ENCODE data around the gene UNK.
"Not testable (repeated sequence)": the region's sequence is repeated elsewhere in the genome, so short reads cannot be mapped to it uniquely, and the experiment has no call there.

The UNK gene

DNA sequence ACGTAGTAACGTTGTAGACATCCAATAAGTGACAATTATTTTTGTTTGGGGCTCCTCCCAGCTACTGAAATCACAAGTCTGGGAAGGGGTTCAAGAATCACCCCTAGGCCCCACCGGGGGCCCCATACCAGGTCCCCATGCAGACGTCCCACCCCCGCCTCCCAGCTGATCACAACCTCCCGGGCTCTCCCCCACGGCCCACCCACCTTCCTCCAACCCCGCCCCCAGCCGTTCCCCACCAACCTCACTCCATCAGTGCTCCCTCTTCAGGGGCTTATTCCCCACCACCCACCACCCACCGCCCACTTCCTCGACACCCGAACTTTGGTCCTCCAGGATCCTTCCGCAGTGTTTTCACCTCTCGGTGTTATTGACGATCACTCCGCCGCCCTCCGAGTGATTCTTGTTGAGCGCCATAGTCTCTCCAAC lies 70.3 kb downstream of the UNK start:
- Histone ChIP-seq H3K4me1 (ENCODE audit: insufficient read depth, poor library complexity, severe bottlenecking) (peaks cover 16% of the 10 kb centered on the region), H3K27me3 (ENCODE audit: insufficient read depth, poor library complexity, severe bottlenecking) (no peaks in the 10 kb centered on the region), H3K4me3 (ENCODE audit: severe bottlenecking) (peak overlapping the region; percentile 62), H3K9me3 (ENCODE audit: severe bottlenecking) (no peaks in the 10 kb centered on the region), H3K27ac (ENCODE audit: poor library complexity, severe bottlenecking) (peak overlapping the region; percentile 69), H3K36me3 (ENCODE audit: low read depth) (peaks cover 33% of the 10 kb centered on the region)
- DNase-seq (ENCODE audit: low spot score) (no peak), ATAC-seq (ENCODE audit: low read depth) (no peak)
- TF ChIP-seq, protein P1, sequence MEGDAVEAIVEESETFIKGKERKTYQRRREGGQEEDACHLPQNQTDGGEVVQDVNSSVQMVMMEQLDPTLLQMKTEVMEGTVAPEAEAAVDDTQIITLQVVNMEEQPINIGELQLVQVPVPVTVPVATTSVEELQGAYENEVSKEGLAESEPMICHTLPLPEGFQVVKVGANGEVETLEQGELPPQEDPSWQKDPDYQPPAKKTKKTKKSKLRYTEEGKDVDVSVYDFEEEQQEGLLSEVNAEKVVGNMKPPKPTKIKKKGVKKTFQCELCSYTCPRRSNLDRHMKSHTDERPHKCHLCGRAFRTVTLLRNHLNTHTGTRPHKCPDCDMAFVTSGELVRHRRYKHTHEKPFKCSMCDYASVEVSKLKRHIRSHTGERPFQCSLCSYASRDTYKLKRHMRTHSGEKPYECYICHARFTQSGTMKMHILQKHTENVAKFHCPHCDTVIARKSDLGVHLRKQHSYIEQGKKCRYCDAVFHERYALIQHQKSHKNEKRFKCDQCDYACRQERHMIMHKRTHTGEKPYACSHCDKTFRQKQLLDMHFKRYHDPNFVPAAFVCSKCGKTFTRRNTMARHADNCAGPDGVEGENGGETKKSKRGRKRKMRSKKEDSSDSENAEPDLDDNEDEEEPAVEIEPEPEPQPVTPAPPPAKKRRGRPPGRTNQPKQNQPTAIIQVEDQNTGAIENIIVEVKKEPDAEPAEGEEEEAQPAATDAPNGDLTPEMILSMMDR (IDR thresholded peaks at IDR 0.05; ENCODE audit: poor library complexity, severe bottlenecking), result no peak

DNA sequence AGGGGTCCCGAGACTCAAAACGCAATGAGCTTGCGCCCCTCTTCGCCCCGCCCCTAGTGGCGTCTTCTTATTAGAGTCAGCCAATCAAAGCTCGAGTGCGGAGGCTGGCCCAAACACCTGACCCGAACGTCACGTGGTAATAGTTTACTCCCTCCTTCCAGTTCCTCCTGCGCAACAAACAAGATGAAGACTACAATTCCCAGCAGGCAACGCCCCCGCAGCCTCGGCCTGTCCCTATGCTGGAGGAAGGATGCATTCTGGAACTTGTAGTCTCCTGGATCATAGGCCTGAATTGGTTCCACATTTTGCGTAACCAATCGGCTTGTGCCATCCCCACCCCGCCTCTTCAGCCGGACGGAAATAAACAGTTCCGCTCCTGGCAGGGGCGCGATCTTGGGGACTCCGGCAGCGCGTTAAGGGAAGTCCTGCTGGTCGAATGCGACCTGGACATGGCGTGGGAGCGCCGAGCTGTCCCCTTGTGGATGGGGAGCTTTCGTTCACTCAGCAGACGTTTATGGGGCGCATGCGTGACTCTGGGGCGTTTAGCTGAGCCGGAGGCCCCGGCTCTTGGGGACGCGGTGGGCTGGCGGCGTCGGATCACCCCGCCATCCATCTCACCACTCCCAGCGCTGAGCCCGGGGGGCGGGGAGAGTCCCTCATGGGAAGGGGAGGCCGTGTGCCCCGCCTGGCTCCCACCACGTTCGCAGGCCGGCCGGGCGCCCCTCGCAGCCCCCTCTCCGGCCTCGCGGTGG lies 70.9 kb downstream of the UNK start, which contains the start of gene WBP2:
Gene WBP2 (minus strand): TSS at position 26 of the 752 bp plus-strand sequence. CDS start 38 bp downstream, outside the sequence.
- peaks cover 29% of the 10 kb centered on the region for H3K36me3 ChIP-seq (ENCODE audit: low read depth)
- H3K4me1 ChIP-seq (ENCODE audit: insufficient read depth, poor library complexity, severe bottlenecking), result peaks cover 16% of the 10 kb centered on the region
- no peaks in the 10 kb centered on the region for H3K27me3 ChIP-seq (ENCODE audit: insufficient read depth, poor library complexity, severe bottlenecking)
- ATAC-seq (ENCODE audit: low read depth) (peak; percentile 90), DNase-seq (ENCODE audit: low spot score) (peak; percentile 99)
- H3K9me3 ChIP-seq (ENCODE audit: severe bottlenecking), result no peaks in the 10 kb centered on the region
- TF ChIP-seq, protein P1 (IDR thresholded peaks at IDR 0.05; ENCODE audit: poor library complexity, severe bottlenecking), result peak; percentile 61
- peak within 1 kb of the TSS; percentile 62 for H3K4me3 ChIP-seq (ENCODE audit: severe bottlenecking)
- H3K27ac ChIP-seq (ENCODE audit: poor library complexity, severe bottlenecking), result peak within 1 kb of the TSS; percentile 69

DNA sequence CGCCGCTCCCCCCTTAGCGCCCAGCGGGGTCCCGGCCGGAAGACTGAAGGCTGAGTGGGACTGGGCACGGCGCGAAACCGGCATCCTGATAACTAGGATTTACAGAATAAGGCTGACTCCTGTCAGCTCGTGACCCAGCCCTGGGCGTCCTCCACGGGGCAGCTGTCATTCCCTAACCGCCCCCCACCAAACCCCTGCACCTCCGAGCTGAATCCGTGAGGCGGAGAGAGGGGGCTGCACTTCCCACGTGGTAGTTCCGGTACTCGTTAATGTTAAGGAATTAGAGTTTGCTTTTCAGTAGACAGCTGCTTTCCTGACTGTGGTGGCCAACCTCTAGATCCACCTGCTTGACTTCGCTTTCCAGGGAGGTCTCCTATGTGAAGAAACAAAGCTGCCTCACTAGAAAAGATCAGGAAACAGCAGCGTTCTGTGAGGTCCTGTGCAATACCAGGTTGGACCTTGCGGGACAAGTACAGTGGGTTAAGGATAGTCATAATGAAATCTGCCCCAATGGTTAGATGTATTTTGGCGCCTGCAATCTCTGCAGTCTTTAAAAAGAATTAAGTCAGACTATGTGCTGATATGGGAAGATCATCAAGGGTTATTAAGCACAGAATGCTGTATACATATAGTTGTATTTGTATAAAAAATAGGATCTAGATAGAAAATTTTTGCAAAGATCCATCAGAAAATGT lies 71.6 kb downstream of the UNK start:
- peak overlapping the region; percentile 62 for H3K4me3 ChIP-seq (ENCODE audit: severe bottlenecking)
- no peaks in the 10 kb centered on the region for H3K9me3 ChIP-seq (ENCODE audit: severe bottlenecking)
- no peak for DNase-seq (ENCODE audit: low spot score)
- peaks cover 22% of the 10 kb centered on the region for H3K36me3 ChIP-seq (ENCODE audit: low read depth)
- H3K4me1 ChIP-seq (ENCODE audit: insufficient read depth, poor library complexity, severe bottlenecking), result peaks cover 16% of the 10 kb centered on the region
- no peaks in the 10 kb centered on the region for H3K27me3 ChIP-seq (ENCODE audit: insufficient read depth, poor library complexity, severe bottlenecking)
- peak overlapping the region; percentile 69 for H3K27ac ChIP-seq (ENCODE audit: poor library complexity, severe bottlenecking)
- TF ChIP-seq, protein P1 (IDR thresholded peaks at IDR 0.05; ENCODE audit: poor library complexity, severe bottlenecking), result peak; percentile 46
- peak; percentile 0; the same call in 1 of the 3 replicates for ATAC-seq (ENCODE audit: low read depth)

DNA sequence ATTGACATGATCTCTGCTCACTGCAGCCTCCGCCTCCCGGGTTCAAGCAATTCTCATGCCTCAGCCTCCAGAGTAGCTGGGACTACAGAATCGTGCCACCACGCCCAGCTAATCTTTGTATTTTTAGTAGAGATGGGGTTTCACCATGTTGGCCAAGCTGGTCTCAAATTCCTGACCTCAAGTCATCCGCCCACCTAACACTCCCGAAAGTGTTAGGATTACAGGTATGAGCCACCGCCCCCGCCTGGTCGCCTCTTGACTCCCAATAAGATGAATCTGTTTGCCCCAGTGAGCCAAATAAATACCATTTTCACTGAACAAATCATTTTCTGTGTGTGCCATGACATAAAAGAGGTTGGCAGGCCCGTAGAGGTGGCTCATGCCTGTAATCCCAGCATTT lies 74.8 kb downstream of the UNK start:
- not testable (repeated sequence) for H3K27ac ChIP-seq (ENCODE audit: poor library complexity, severe bottlenecking); ATAC-seq (ENCODE audit: low read depth); H3K4me1 ChIP-seq (ENCODE audit: insufficient read depth, poor library complexity, severe bottlenecking); H3K27me3 ChIP-seq (ENCODE audit: insufficient read depth, poor library complexity, severe bottlenecking); H3K4me3 ChIP-seq (ENCODE audit: severe bottlenecking); DNase-seq (ENCODE audit: low spot score); H3K36me3 ChIP-seq (ENCODE audit: low read depth); H3K9me3 ChIP-seq (ENCODE audit: severe bottlenecking)

DNA sequence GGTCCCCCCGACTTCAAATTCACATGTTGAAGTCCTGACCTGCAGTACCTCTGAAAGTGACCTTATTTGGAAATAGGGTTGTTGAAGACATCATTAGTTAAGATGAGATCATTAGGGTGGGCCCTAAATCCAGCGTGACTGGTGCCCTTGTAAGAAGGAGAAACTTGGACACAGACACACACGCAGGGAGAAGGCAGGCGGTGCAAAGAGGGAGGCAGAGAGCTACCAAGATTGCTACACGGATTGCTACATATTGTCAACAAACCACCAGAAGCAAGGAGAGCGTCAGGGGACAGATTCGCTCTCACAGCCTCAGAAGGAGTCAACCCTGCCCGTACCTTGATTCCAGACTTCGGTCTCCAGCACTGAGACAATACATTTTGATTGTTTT lies 77.3 kb downstream of the UNK start:
- no peak for ATAC-seq (ENCODE audit: low read depth)
- Histone ChIP-seq H3K27me3 (ENCODE audit: insufficient read depth, poor library complexity, severe bottlenecking) (no peaks in the 10 kb centered on the region), H3K4me1 (ENCODE audit: insufficient read depth, poor library complexity, severe bottlenecking) (peaks cover 7% of the 10 kb centered on the region), H3K4me3 (ENCODE audit: severe bottlenecking) (no peak overlapping the region), H3K27ac (ENCODE audit: poor library complexity, severe bottlenecking) (no peak overlapping the region), H3K36me3 (ENCODE audit: low read depth) (no peaks in the 10 kb centered on the region), H3K9me3 (ENCODE audit: severe bottlenecking) (no peaks in the 10 kb centered on the region)
- TF ChIP-seq, protein P1 (IDR thresholded peaks at IDR 0.05; ENCODE audit: poor library complexity, severe bottlenecking), result no peak
- DNase-seq (ENCODE audit: low spot score), result no peak
